ENCODE data around the gene NSA2. TPM values are rescaled to one million over a fixed set of nuclear protein-coding genes. Genes with fewer than 3 reads are reported as not detected.

The NSA2 gene
- total RNA-seq, 2 donors from 2014 or later = 65.4 to 75.1 TPM

Other genes starting within 250 kb of the NSA2 start
- gene ENC1, start 126.5 kb upstream of the NSA2 start, total RNA-seq = under 1 TPM; 0.70 to 0.89 TPM
- gene HEXB, start 82.0 kb upstream of the NSA2 start, total RNA-seq = 10 to 100 TPM; 38.2 to 43.2 TPM
- 10 to 100 TPM; 12.3 to 20.7 TPM for gene GFM2, start 132 bp upstream of the NSA2 start, total RNA-seq
- 10 to 100 TPM in 1 of 2 donors, 1 to 10 TPM in 1; 9.2 to 16.1 TPM for gene FAM169A, start 99.1 kb downstream of the NSA2 start, total RNA-seq

All from T-helper 17 cell (primary cell).